SK-N-MC (cell line): ENCODE data around the gene STX19.

Experiments
- DNase-seq: peaks from one replicate; pipeline ENCODE4 v3.0.0-alpha.2; 2011; ENCODE audit warnings: low read depth, low spot score
- H3K27ac ChIP-seq: fragments of 200-600 bp; sonication (generic); 2 replicates; pipeline ENCODE4 v1.5.1; 2016; ENCODE audit warnings: mixed run types
- H3K36me3 ChIP-seq: fragments of 200-600 bp; sonication (generic); 2 replicates; pipeline ENCODE4 v1.6.1; 2017; ENCODE audit warnings: antibody characterized with exemption, low read length, mixed read lengths; ENCODE audit not compliant: insufficient read depth
- H3K4me3 ChIP-seq: fragments of 200-600 bp; sonication (generic); 2 replicates; pipeline ENCODE4 v1.5.1; 2016
- H3K9ac ChIP-seq: fragments of 200-600 bp; sonication (generic); 2 replicates; pipeline ENCODE4 v1.8.0; 2017; ENCODE audit warnings: mixed run types, mixed read lengths; ENCODE audit not compliant: insufficient read length
- H3K9me3 ChIP-seq: fragments of 200-600 bp; sonication (generic); 2 replicates; pipeline ENCODE4 v1.6.1; 2017; ENCODE audit warnings: low read depth, mild to moderate bottlenecking, antibody characterized with exemption, low read length, moderate library complexity, mixed read lengths
- EZH2 ChIP-seq: fragments of 200-600 bp; sonication (generic); IDR thresholded peaks from one replicate; pipeline ENCODE4 v1.6.1; 2017; ENCODE audit warnings: antibody characterized with exemption
- FOXP2 ChIP-seq: optimal IDR thresholded peaks from 2 replicates; pipeline ENCODE3; 2011; ENCODE audit warnings: mild to moderate bottlenecking, moderate library complexity; ENCODE audit not compliant: insufficient read depth; ENCODE audit errors: extremely low read length, control extremely low read depth
- POLR2AphosphoS5 ChIP-seq: IDR thresholded peaks from 2 replicates; pipeline ENCODE4 v1.6.1; 2012; ENCODE audit warnings: mild to moderate bottlenecking, low read depth, low read length, borderline replicate concordance

STX19 gene

DNA sequence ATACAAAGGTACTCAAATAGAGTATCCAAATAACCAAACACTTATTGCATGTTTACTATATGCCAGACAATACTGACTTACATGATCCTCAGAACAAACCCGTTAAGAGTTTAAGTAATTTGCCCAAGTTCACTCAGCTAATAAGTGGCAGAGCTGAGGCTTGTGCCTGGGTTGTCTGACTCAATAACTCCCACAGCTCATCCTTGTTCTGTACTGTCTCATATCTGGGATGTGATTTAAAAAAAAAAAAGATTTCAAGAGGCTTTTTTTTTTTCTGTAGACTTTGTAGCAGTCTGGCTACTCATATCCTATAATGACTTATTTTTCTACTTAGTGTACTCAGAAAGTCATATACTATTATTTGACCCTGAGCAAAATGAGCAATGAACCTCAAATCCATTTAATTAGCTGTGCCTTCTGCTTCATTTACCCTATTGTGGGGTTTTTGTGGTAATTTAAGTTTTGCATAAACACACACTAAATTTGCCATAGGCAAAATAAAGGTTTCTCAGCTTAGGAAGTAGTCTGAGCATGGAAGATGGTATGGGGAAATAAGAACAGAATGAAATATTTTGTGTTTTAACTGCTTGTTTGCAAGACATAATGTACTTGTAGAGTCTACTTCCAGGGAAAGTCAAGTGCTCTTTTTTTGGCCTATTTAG is 37.6 kb upstream of the STX19 start:
- Histone ChIP-seq H3K36me3 (peaks cover 11% of the 10 kb centered on the region), H3K9me3 (no peaks in the 10 kb centered on the region), H3K27ac (peak overlapping the region; percentile 33; the same call in 1 of the 2 replicates), H3K9ac (peak overlapping the region; percentile 11), H3K4me3 (no peak overlapping the region)
- no peak for DNase-seq
- TF ChIP-seq EZH2 (no peak), POLR2AphosphoS5 (no peak), FOXP2 (no peak)

DNA sequence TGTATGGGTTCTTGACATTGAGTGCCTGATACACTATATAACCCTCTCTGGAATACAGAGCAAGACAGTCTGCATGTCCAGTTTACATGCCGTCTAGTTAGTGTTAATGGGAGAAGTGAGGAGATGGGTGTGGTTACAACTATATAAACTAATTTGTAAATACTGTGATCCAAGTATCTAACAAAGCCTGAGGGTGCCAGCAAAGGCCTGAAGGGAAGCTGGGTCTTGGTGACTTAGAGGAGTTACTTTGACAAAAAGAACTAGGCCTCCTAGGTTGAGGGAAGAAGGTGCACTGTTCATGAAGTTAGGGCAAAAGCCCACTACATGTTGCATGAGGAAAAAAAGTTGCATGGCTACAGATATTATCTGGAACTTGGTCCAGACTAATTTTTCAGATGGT is 36.7 kb upstream of the STX19 start:
- Histone ChIP-seq H3K4me3 (no peak overlapping the region), H3K27ac (no peak overlapping the region), H3K9ac (no peak overlapping the region), H3K9me3 (no peaks in the 10 kb centered on the region), H3K36me3 (peaks cover 16% of the 10 kb centered on the region)
- TF ChIP-seq FOXP2 = no peak
- TF ChIP-seq POLR2AphosphoS5 = no peak
- no peak for TF ChIP-seq EZH2
- DNase-seq = no peak

DNA sequence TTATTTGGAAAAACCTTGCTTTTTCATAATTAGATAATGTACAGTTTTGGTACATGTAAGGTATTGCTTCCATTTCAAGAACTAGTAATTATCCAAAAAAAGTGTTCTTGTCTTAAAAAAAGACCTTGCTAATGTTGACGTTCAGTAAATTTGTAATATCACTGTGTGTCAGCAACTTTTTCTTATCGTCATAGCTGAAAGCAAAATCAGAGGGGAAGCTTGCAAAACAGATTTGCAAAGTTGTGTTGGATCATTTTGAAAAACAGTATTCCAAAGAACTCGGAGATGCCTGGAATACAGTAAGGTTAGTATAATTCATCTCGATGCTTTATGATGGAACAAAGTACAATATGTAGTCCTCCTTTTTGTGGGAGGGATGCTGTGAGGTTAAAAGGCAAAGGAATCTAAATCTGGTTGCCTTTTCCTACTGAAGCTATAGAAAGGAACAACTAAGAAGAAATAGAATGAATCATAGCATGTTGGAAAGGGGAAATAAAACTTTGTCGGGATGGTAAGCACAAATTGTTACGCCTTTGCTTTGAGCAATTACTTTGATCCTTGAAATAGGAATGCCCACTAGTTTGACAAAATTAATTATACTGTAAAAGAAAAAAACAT is 36.0 kb upstream of the STX19 start:
- H3K27ac ChIP-seq = no peak overlapping the region
- no peak for DNase-seq

DNA sequence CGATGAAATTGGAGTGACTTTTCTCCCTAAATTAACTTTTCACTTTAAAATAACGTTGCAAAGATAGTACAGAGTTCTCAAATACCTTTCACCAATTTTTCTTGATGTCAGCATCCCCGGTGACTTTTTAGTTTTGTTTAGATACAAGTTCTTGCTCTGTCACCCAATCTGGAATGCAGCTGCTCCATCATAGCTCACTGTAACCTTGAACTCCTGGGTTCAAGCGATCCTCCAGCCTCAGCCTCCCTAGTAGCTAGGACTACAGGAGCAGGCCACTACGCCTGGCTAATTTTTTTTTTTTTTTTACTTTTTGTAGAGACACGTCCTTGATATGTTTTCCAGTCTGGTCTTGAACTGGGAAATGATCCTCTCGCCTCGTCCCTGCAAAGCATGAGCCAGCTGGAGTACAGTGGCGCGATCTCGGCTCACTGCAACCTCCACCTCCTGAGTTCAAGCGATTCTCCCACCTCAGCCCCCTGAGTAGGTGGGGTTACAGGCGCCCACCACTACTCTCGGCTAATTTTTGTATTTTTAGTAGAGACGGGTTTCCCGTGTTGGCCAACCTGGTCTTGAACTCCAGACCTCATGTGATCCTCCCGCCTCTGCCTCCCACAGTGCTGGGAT is 35.2 kb upstream of the STX19 start:
- TF ChIP-seq POLR2AphosphoS5 = no peak
- no peak for TF ChIP-seq FOXP2
- TF ChIP-seq EZH2 = no peak

More for the DNA sequence above, 36.0 kb upstream of the STX19 start:
- Histone ChIP-seq H3K9ac (peak overlapping the region; percentile 100), H3K4me3 (peak overlapping the region; percentile 92), H3K9me3 (no peaks in the 10 kb centered on the region), H3K36me3 (peaks cover 19% of the 10 kb centered on the region)
- no peak for TF ChIP-seq POLR2AphosphoS5
- TF ChIP-seq EZH2 = no peak
- no peak for TF ChIP-seq FOXP2

DNA sequence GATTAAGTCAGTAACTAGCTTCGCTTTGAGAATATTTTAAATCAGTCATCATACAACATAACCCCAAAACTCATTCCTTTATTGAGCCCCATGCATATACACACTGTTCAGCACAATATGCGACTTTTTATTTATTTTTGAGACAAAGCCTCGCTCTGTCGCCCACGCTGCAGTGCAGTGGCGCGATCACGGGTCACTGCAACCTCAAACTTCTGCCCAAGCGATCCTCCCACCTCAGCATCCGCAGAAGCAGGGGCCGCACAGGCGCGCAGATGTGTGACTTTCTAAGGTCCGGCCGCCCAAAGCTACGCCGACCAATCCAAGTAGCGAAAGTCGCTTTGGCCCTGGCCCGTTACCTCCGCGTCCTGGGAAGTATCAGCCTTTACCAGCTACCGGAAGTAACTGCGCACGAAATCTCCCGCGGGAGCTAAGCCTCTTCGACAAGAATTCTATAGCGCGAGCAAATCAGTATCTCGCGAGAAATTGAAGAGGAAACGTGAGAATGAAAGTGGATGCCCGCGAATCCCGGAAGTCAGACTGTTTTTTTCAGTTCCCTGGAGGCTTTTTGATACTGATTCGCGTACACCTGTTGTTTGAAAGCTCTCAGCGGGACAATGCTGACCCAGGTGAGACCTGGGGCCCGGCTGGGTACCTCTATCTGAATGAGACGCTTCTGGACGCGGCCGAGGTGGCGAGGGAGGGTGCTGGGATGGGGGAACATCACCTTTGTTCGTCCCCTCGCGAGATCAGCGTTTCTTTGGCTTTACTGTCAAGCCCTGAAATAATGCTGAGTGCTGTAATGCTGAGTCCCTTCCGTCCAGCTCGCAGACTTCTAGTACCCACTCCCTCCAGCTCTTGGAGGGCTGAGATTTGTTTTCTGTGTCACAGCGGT is 34.4 kb upstream of the STX19 start, which contains the start of the genes DHFR2 and NSUN3:
TSS of gene DHFR2 (minus strand) at position 404 of the 892 bp plus-strand sequence. CDS start 1,405 bp downstream, outside the sequence.
TSS of gene NSUN3 (plus strand) at position 549 of the 892 bp plus-strand sequence. CDS start at position 615, 66 bp downstream.
- no peak for TF ChIP-seq EZH2
- TF ChIP-seq POLR2AphosphoS5 = peak; percentile 95
- TF ChIP-seq FOXP2 = peak; percentile 71
- Histone ChIP-seq H3K4me3 (peak within 1 kb of the TSS; percentile 92), H3K9me3 (no peaks in the 10 kb centered on the region), H3K9ac (peak within 1 kb of the TSS; percentile 100), H3K27ac (peak within 1 kb of the TSS; percentile 83), H3K36me3 (peaks cover 22% of the 10 kb centered on the region)
- peak; percentile 87 for DNase-seq

More for the DNA sequence above, 35.2 kb upstream of the STX19 start:
- DNase-seq = no peak
- Histone ChIP-seq H3K9ac (peak overlapping the region; percentile 100), H3K36me3 (peaks cover 22% of the 10 kb centered on the region), H3K4me3 (peak overlapping the region; percentile 92), H3K27ac (peak overlapping the region; percentile 83), H3K9me3 (no peaks in the 10 kb centered on the region)

DNA sequence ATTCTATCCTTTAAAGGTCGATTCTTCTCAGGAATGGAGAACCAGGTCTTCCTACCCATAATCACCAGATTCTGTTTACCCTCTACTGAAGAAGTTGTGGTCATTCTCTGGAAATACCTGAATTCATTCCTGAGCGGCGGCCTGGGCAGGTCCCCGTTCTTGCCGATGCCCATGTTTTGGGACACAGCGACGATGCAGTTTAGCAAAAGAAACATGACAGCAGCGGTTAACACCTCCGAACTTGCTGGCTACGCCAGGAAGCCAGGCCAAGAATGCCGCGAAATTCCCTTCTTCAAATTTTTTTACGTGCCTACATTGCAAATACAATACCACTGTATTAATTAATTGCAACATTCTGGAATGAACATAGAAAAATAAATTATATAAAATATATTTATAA is 32.9 kb upstream of the STX19 start:
- Histone ChIP-seq H3K36me3 (peaks cover 15% of the 10 kb centered on the region), H3K27ac (no peak overlapping the region), H3K9me3 (no peaks in the 10 kb centered on the region), H3K4me3 (no peak overlapping the region), H3K9ac (no peak overlapping the region)
- TF ChIP-seq POLR2AphosphoS5 (no peak), FOXP2 (no peak), EZH2 (no peak)
- DNase-seq = no peak

DNA sequence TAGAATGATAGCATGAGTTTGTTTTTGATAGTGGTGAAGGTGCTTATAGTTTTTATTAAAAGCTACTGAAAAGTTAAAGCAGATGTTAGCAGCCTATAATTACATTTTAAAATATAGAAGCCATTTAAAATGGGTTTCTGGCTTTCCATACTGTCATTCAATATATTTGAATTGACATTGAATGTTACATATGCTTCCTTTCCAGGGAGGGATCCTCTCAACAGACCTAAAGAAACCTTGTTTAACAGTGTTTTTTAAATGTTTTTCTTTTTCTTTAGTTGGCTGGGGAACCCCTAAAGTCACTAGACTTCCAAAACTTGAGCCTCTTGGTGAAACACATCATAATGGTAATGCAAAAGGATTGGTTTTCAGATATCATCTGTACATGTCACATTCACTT is 22.1 kb upstream of the STX19 start:
- Histone ChIP-seq H3K4me3 (no peak overlapping the region), H3K9ac (no peak overlapping the region), H3K9me3 (no peaks in the 10 kb centered on the region), H3K27ac (no peak overlapping the region), H3K36me3 (no peaks in the 10 kb centered on the region)
- no peak for DNase-seq
- no peak for TF ChIP-seq EZH2
- TF ChIP-seq POLR2AphosphoS5 = no peak
- TF ChIP-seq FOXP2 = no peak
